HG03521 (cell line): Measurements from ENCODE around the gene CAPN15.
"Not testable (repeated sequence)": the region's sequence is repeated elsewhere in the genome, so short reads cannot be mapped to it uniquely, and the experiment has no call there.

Experiments used
- ATAC-seq: cut with Tn5 transposase; IDR thresholded peaks from one replicate; pipeline ENCODE4 v1.9.1; 2021; ENCODE audit warnings: mild to moderate bottlenecking, moderate library complexity; ENCODE audit not compliant: unreplicated experiment

The CAPN15 gene

GRCh38 chr16:506246-506546, 21.3 kb upstream of the CAPN15 start:
- ATAC-seq = no peak

GRCh38 chr16:507527-507926, 20.0 kb upstream of the CAPN15 start:
- not testable (repeated sequence) for ATAC-seq

GRCh38 chr16:507996-508395, 19.5 kb upstream of the CAPN15 start:
- no peak for ATAC-seq

- no peak for ATAC-seq
Measured at GRCh38 chr16:508884-509736, 18.4 kb upstream of the CAPN15 start.

- no peak for ATAC-seq
Measured at GRCh38 chr16:510066-510825, 17.3 kb upstream of the CAPN15 start.

- ATAC-seq = no peak
Measured at GRCh38 chr16:512802-513201, 14.7 kb upstream of the CAPN15 start.

GRCh38 chr16:513950-514349, 13.6 kb upstream of the CAPN15 start:
- ATAC-seq = no peak

GRCh38 chr16:515175-515938, 12.2 kb upstream of the CAPN15 start:
- ATAC-seq = no peak

GRCh38 chr16:515939-516226, 11.6 kb upstream of the CAPN15 start:
- no peak for ATAC-seq

GRCh38 chr16:516301-516700, 11.2 kb upstream of the CAPN15 start:
- no peak for ATAC-seq

GRCh38 chr16:518858-519257, 8.7 kb upstream of the CAPN15 start:
- ATAC-seq = no peak

GRCh38 chr16:519425-519824, 8.1 kb upstream of the CAPN15 start:
- no peak for ATAC-seq

- no peak for ATAC-seq
Measured at GRCh38 chr16:519841-520687, 7.4 kb upstream of the CAPN15 start.

- no peak for ATAC-seq
Measured at GRCh38 chr16:520847-521246, 6.7 kb upstream of the CAPN15 start.

GRCh38 chr16:521381-522210, 5.9 kb upstream of the CAPN15 start:
- ATAC-seq = no peak

GRCh38 chr16:522320-523096, 5.0 kb upstream of the CAPN15 start:
- ATAC-seq = no peak

- no peak for ATAC-seq
Measured at GRCh38 chr16:523097-523741, 4.3 kb upstream of the CAPN15 start.

GRCh38 chr16:524274-525040, 3.1 kb upstream of the CAPN15 start:
- ATAC-seq = no peak
